H1 (cell line): Measurements from ENCODE around the gene VPS18.

Experiments used
- CTCF ChIP-seq, 3 experiments: IDR thresholded peaks; 1 replicate in 2 of 3; 2 replicates in 1 of 3; pipeline versions ENCODE4 v1.5.1 to v1.6.1; 2011; ENCODE audit warnings: low read length in 3 of 3, mild to moderate bottlenecking in 3 of 3, inconsistent platforms in 2 of 3, low read depth in 1 of 3, moderate library complexity in 1 of 3; ENCODE audit not compliant: insufficient read depth in 1 of 3; ENCODE audit errors: control extremely low read depth in 1 of 3
- FOSL1 ChIP-seq: IDR thresholded peaks from 2 replicates; pipeline ENCODE4 v1.6.1; 2011; ENCODE audit warnings: mild to moderate bottlenecking, low read depth, low read length, moderate library complexity; ENCODE audit not compliant: insufficient read depth
- POLR2A ChIP-seq, 2 experiments: IDR thresholded peaks; 1 replicate in 1 of 2; 2 replicates in 1 of 2; pipeline ENCODE4 v1.6.1; 2011; ENCODE audit warnings: low read depth in 2 of 2, low read length in 2 of 2, mild to moderate bottlenecking in 2 of 2; ENCODE audit errors: control extremely low read depth in 1 of 2
- POLR2AphosphoS5 ChIP-seq: IDR thresholded peaks from 2 replicates; pipeline ENCODE4 v1.6.1; 2011; ENCODE audit warnings: low read depth, low read length
- TAF1 ChIP-seq: IDR thresholded peaks from 2 replicates; pipeline ENCODE4 v1.6.1; 2011; ENCODE audit warnings: mild to moderate bottlenecking, low read depth, low read length
- TBP ChIP-seq: IDR thresholded peaks from 2 replicates; pipeline ENCODE4 v1.6.1; 2011; ENCODE audit warnings: low read depth, low read length, improper control_type of control experiment

- TF ChIP-seq CTCF (IDR thresholded peaks at IDR 0.05; ENCODE audit: control extremely low read depth in 1 of 3, insufficient read depth in 1 of 3, low read depth in 1 of 3, low read length in 3 of 3) (no peak), FOSL1 (no peak), POLR2AphosphoS5 (no peak), TBP (no peak), TAF1 (no peak), POLR2A (IDR thresholded peaks at IDR 0.05; ENCODE audit: control extremely low read depth in 1 of 2, low read depth in 2 of 2, low read length in 2 of 2) (no peak)
These were observed 46.9 kb upstream of the VPS18 start for GRCh38 chr15:40847223-40847961.
